ENCODE measurements around the gene LRRC23.
"Not testable (repeated sequence)": the region's sequence is repeated elsewhere in the genome, so short reads cannot be mapped to it uniquely, and the experiment has no call there.

The LRRC23 gene

GRCh38 chr12:6872073-6873048 is 32.3 kb upstream of the LRRC23 start:
- DNase-seq = peak; percentile 82

GRCh38 chr12:6873094-6874014 is 31.3 kb upstream of the LRRC23 start, which contains the start of gene SPSB2:
TSS of gene SPSB2 (minus strand) at chr12:6873303. CDS start at chr12:6872901, 402 bp downstream.
- peak; percentile 95 for DNase-seq

- not testable (repeated sequence) for DNase-seq
Observed at GRCh38 chr12:6874015-6874368, 30.6 kb upstream of the LRRC23 start.

- not testable (repeated sequence) for DNase-seq
Observed at GRCh38 chr12:6879824-6880223, 24.8 kb upstream of the LRRC23 start.

GRCh38 chr12:6883252-6883651 is 21.4 kb upstream of the LRRC23 start:
- DNase-seq = no peak

DNA sequence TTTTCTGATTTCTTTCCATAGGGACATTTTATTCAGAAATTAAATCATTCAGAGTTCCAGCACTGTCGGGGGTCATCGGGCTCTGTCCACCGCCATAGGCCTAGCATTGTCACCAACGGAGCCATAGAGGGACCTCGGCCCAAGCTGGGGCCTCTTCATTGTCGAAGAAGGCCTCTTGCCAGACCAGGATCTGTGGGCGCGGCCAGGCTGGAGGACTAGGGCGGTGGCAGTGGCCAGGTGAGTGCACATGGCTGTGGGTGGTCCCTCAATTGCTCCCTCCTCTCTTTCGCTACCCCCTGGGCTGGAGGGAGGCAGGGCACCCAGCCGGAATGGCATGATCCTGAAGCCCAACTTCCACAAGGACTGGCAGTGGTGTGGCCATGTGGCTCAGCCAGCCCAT is 20.9 kb upstream of the LRRC23 start:
- DNase-seq = no peak

- DNase-seq = no peak
Observed at GRCh38 chr12:6884539-6884938, 20.1 kb upstream of the LRRC23 start.

GRCh38 chr12:6886206-6886999 is 18.2 kb upstream of the LRRC23 start:
- not testable (repeated sequence) for DNase-seq

DNA sequence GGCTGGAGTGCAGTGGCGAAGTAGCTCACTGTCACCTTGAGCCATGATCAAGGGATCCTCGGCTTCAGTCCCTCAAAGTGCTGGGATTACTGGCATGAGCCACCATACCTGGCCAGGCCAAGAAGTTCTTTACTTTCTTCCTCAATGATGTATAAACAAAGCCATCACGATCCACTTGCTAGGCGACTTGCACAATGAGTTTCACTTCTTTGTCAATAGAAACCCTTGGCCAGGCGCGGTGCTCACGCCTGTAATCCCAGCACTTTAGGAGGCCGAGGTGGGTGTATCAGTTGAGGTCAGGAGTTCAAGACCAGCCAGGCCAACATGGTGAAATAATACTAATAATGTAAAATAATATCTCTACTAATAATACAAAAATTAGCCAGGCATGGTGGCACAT is 17.2 kb upstream of the LRRC23 start:
- no peak for DNase-seq

DNA sequence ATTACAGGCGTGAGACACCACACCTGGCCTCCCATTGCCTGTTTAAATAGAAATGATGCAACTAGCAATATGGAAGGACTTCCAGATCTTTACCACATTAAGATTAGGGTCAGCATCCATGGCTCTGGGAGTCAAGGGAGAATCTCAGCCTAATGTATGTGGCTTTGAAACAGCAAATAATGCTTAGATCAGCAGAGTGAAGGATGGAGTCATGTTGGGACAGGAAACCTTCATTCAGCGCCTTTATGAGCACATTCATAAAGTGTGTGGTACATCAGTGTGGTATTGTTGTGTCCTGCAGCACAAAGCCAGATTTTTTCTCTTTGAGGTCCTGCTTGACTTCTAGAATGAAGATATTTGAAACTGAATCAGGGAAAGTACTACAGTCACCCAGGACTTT is 16.3 kb upstream of the LRRC23 start:
- no peak for DNase-seq

GRCh38 chr12:6888794-6889193 is 15.8 kb upstream of the LRRC23 start:
- not testable (repeated sequence) for DNase-seq

DNA sequence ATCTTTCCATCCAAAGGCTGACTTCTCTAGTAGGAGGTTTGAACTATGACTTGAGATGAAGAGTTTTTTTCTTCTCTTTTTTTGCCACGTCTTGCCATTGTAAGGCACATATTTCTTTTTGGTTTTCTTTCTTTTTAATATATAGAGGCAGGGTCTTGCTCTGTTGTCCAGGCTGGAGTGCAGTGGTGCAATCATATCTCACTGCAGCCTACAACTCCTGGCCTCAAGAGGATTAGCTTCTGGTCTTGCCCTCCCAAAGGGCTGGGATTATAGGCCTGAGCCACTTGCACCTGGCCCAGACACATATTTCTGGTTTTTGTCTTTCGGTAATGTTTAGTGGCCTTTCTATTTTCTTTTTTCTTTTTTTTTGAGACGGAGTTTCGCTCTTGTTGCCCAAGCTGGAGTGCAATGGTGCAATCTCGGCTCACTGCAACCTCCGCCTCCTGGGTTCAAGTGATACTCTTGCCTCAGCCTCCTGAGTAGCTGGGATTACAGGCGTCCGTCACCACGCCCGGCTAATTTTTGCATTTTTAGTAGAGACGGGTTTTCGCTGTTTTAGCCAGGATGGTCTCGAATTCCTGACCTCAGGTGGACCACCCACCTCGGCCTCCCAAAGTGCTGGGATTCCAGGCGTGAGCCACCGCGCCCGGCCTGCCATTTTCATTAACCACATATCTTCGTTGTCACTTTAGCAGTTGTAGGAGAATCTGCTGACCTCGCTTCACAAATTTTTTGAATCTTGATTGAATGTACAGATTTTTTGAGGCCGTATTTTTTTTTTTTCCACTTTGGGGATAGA is 14.6 kb upstream of the LRRC23 start:
- not testable (repeated sequence) for DNase-seq

DNA sequence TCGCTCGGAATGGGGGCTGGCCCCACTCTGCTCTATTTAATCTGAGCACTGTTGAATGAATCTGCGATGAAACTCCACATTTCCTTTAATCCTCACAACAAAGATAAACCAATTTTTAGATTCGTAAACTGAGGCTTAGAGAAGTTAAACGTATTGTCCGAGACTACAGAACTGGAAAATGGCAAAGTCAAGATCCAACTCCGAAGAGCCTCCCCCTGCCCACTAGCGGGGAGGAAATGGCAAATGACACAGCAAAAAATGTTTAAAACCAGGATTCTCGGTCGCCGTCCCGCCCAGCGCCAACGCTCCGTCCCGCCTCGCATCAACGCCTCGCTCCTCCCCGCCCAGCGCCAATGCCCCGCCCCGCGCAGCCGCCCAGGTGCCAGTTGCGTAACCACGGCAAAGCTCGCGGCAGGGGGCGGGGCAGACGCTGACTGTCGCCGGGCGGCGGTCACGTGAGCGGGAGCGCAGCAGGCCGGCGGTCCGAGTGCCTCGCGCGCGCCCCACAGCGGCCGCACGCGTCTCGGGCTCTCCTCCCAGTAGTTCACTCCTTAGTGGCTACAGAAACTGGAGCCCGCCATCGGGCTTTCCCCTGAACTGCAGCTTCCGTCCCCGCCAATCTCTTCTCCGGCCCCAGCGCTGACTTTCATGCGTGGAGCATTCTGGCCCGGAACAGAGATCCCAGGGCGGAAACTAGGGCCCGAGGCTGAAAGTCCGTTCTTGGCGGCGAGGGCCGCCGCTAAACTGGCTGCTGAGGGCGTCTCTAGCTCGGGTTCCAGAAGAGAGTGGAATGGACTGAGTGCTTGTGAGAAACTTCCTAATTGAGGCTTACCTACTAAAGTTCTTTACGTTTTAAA is 13.6 kb upstream of the LRRC23 start:
- DNase-seq = peak; percentile 96

DNA sequence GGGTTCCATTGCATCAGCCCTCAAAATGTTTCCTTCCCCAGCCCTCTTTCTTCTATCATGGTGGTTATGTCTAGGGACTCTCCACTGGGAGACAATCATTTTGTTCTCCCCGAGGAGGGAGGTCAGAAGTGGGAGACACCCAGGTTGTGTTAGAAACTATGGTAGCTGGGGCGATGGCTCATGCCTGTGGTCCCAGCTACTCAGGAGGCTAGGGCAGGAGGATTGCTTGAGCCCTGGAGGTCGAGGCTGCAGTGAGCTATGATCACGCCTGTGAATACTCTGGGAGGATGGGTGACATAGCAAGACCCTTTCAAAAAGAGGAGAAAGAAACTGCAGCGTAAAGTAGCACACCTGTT is 13.0 kb upstream of the LRRC23 start:
- DNase-seq = no peak

GRCh38 chr12:6892683-6893082 is 11.9 kb upstream of the LRRC23 start:
- DNase-seq = not testable (repeated sequence)

- DNase-seq = no peak
Observed at GRCh38 chr12:6894321-6894720, 10.3 kb upstream of the LRRC23 start.

DNA sequence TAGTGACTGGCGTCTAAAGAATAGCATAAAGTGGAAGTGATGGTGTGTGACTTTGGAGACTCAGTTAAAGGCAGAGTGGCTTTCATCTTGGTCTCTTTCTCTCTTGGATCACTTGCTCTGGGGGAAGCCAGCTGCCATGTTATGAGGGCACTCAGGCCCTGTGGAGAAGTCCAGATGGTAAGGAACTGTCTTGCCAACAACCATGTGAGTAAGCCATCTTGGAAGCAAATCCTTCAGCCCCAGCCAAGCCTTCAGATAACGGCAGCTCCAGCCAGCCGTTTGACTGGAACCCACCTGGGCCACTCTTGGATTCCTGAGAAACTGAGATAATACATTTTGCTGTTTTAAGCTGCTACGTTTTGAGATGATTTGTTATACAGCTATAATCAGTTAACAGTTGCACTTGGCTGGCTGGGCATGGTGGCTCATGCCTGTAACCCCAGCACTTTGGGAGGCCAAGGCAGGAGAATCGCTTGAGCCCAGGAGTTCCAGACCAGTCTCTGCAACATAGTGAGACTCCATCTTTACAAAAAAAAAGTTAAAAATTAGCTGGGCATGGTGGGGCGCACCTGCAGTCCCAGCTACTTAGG is 7.7 kb upstream of the LRRC23 start:
- no peak for DNase-seq

DNA sequence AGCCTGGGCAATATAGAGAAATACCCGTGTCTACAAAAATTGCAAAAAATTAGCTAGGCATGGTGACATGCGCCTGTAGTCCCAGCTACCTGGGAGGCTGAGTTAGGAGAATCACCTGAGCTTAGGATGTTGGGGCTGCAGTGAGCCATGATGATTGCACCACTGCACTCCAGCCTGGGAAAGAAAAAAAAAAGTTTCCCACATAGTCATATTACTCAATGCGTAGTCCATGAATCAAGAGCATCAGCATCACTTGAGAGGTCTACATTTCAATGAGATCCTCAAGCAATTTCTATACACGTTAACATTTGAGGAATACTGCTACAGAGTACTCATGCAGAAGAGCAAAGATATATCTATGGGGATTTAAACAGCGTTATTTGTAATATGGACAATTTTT is 5.2 kb upstream of the LRRC23 start:
- no peak for DNase-seq

DNA sequence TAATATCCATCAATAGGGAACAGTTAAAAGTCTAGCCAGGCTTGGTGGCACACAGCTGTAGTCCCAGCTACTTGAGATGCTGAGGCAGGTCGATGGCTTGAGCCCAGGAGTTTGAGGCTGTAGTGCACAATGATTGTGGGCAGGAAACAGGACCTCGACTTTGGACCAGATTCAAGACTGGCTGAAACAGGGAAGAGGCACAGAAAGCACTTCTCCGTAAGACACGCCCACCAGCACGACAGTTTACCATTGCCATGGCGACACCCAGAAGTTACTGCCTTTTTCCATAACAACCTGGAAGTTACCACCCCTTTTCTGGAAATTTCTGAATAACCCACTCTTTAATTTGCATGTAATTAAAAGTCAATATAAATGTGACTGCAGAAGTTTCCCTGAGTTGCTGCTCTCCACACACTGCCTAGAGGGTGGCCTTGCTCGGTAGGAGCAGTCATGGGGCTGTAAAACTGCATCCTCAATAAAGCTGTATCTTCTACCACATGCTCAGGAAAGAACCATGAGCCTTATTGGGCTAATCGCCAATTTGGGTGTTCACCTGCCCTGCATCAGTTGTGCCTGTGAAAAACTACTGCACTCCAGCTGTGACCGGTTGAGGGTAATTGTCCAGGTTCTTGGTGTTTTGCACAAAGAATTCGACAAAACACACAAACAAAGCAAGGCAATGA is 4.6 kb upstream of the LRRC23 start:
- no peak for DNase-seq

DNA sequence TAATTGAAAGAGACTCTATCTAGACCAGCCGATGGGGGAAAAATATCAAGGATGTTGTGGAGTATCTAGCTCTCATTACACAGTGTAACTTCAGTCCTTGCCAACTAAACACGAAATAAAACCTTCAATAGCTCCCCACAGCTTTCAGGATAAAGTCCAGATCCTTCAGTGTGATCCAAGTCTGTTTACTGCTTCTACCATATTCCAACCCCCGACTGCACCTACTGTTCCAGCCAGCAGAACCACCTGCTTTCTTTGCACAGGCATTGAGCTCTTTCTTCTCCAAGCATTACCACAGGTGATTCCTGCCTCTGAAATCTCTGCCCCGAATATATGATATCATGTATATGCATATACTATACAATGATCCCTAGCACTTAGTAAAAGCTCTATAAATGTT is 2.2 kb upstream of the LRRC23 start:
- DNase-seq = no peak

Data from EL (cell line).